HepG2 (cell line): ENCODE results near the gene ARHGEF10L. TPM values are rescaled to one million over a fixed set of nuclear protein-coding genes. Genes with fewer than 3 reads are reported as not detected.

ENCODE experiments used
- ATAC-seq: fragments of 200-7000 bp; cut with Tn5 transposase; 3 replicates; pipeline ENCODE4 v1.9.1; 2020; ENCODE audit warnings: mild to moderate bottlenecking, moderate library complexity
- BruUV-seq: library from RNA; stranded (reverse); fragments of 400-500 nt; replicated peaks from 2 replicates; lab custom pipeline; 2021; lab: Mats Ljungman, UMichigan
- CTCF ChIA-PET: fragments of 300-600 bp; formaldehyde crosslinking; extraction: SDS; loops from one replicate; lab custom pipeline; 2021; ENCODE audit warnings: low total read pairs, inconsistent platforms, low intra/inter-chr PET ratio; lab: Yijun Ruan, JAX
- POLR2A ChIA-PET: fragments of 350-600 bp; sonication (Branson Sonifier 250); formaldehyde crosslinking; loops from one replicate; lab custom pipeline; 2020; ENCODE audit warnings: antibody characterized with exemption, inconsistent platforms; lab: Yijun Ruan, JAX
- DNase-seq: peaks from one replicate; pipeline ENCODE4 v3.0.0-alpha.2; 2015; ENCODE audit warnings: low spot score
- FAIRE-seq: peaks from 3 replicates; lab custom pipeline; 2011; peaks lifted over from hg19 to GRCh38; lab: Jason Lieb, UNC
- H2AFZ ChIP-seq: one replicate; pipeline ENCODE4 v1.6.1; 2011; ENCODE audit warnings: low read length, inconsistent platforms
- H3K27ac ChIP-seq: fragments of 300-600 bp; 3 replicates; pipeline ENCODE4 v1.8.0; 2011; ENCODE audit warnings: mixed run types, mild to moderate bottlenecking, mixed read lengths, low read length, inconsistent platforms; ENCODE audit not compliant: insufficient read depth; ENCODE audit errors: extremely low read length
- H3K27me3 ChIP-seq, 2 experiments: fragments of 200-600 bp in 1 of 2; 2 replicates in 1 of 2; 3 replicates in 1 of 2; pipeline versions ENCODE4 v1.6.0 to v1.8.0; 2011; ENCODE audit warnings: low read length in 2 of 2, mild to moderate bottlenecking in 2 of 2, moderate library complexity in 2 of 2, inconsistent platforms in 1 of 2; ENCODE audit not compliant: insufficient read depth in 2 of 2, control insufficient read depth in 1 of 2
- H3K36me3 ChIP-seq, 2 experiments: fragments of 200-600 bp in 1 of 2; replicated peaks in 1 of 2; 2 replicates in 1 of 2; 3 replicates in 1 of 2; pipeline versions ENCODE4 v1.5.1 to v1.8.0; 2011; ENCODE audit warnings: low read length in 2 of 2, inconsistent platforms in 1 of 2; ENCODE audit not compliant: insufficient read depth in 2 of 2, control insufficient read depth in 1 of 2
- H3K4me1 ChIP-seq: 2 replicates; pipeline ENCODE4 v1.5.1; 2012; ENCODE audit warnings: low read length, inconsistent platforms; ENCODE audit not compliant: insufficient read depth
- H3K4me2 ChIP-seq: 2 replicates; pipeline ENCODE4 v1.6.0; 2011; ENCODE audit warnings: low read depth, low read length, inconsistent platforms
- H3K4me3 ChIP-seq, 3 experiments: fragments of 200-600 bp in 1 of 3; sonication (generic), shearing (Covaris generic) in 1 of 3; replicated peaks in 1 of 3; 2 replicates each; pipeline ENCODE4 v1.5.1; 2011 to 2016; ENCODE audit warnings: low read length in 3 of 3, inconsistent platforms in 2 of 3, low read depth in 2 of 3, mild to moderate bottlenecking in 2 of 3, control low read depth in 1 of 3, mixed read lengths in 1 of 3; ENCODE audit not compliant: insufficient read depth in 1 of 3
- H3K79me2 ChIP-seq: one replicate; pipeline ENCODE4 v1.6.1; 2011; ENCODE audit warnings: low read length, inconsistent platforms; ENCODE audit not compliant: insufficient read depth
- H3K9ac ChIP-seq: 2 replicates; pipeline ENCODE4 v1.6.0; 2011; ENCODE audit warnings: mild to moderate bottlenecking, low read depth, low read length, inconsistent platforms; ENCODE audit not compliant: insufficient read depth
- H3K9me3 ChIP-seq: 2 replicates; pipeline ENCODE4 v1.5.1; 2012; ENCODE audit warnings: mild to moderate bottlenecking, low read length
- H4K20me1 ChIP-seq: 2 replicates; pipeline ENCODE4 v1.6.0; 2011; ENCODE audit warnings: inconsistent platforms, mild to moderate bottlenecking, low read length, moderate library complexity; ENCODE audit not compliant: insufficient read depth
- FOSL1 ChIP-seq: sonication (generic); formaldehyde crosslinking; IDR thresholded peaks from 2 replicates; pipeline ENCODE4 v1.9.0; 2021; ENCODE audit warnings: missing genetic modification reagents, borderline replicate concordance
- FOXM1 ChIP-seq: sonication (generic); formaldehyde crosslinking; IDR thresholded peaks from 2 replicates; pipeline ENCODE4 v1.5.0; 2020; ENCODE audit warnings: missing genetic modification reagents
- HBP1 ChIP-seq: IDR thresholded peaks from 2 replicates; pipeline ENCODE4 v1.6.1; 2016; ENCODE audit warnings: low read depth, control low read depth
- SNAPC5 ChIP-seq: sonication (generic); formaldehyde crosslinking; IDR thresholded peaks from 2 replicates; pipeline ENCODE4 v1.8.1; 2023; ENCODE audit warnings: mild to moderate bottlenecking, missing genetic modification reagents, borderline replicate concordance
- ZNF160 ChIP-seq: sonication (generic); formaldehyde crosslinking; IDR thresholded peaks from 2 replicates; pipeline ENCODE4 v1.8.0; 2022; ENCODE audit warnings: mild to moderate bottlenecking, inconsistent platforms, missing genetic modification reagents
- ZNF768 ChIP-seq: sonication (generic); formaldehyde crosslinking; IDR thresholded peaks from 2 replicates; pipeline ENCODE4 v1.4.0; 2020; ENCODE audit warnings: missing genetic modification reagents
- WGBS: methylation state at CpG from one replicate; pipeline ENCODE4 v1.1.6; 2017; ENCODE audit warnings: low lambda C conversion rate; 5-methylcytosine and 5-hydroxymethylcytosine counted together
- in situ Hi-C: cut with HindIII; loops from 2 replicates; pipeline ENCODE4 v1.10.0; 2017; ENCODE audit warnings: low pct_unique_long_range_greater_than_20kb; ENCODE audit not compliant: extremely low pct_ligation_motif_present
- intact Hi-C: fragments of 100-400 bp; cut with micrococcal nuclease; formaldehyde crosslinking; loops from one replicate; pipeline ENCODE4 v1.10.0; 2022; ENCODE audit not compliant: unreplicated experiment
- polyA plus RNA-seq, 8 experiments: library from polyadenylated mRNA; depleted of rRNA in 3 of 8; stranded (reverse) in 7 of 8; unstranded in 1 of 8; fragments of >200 nt; fragmentation: Illumina TruSeq in 4 of 8; extraction: Trizol in 4 of 8; gene quantifications; 2 replicates each; pipeline versions ENCODE4 v1.2.1 to v1.2.3, GENCODE V29; 2011 to 2016; ENCODE audit warnings: low read depth in 4 of 8, missing spikeins in 1 of 8, mixed read lengths in 1 of 8; ENCODE audit not compliant: insufficient read depth in 1 of 8
- total RNA-seq, 5 experiments: library from RNA; depleted of rRNA; stranded (reverse); fragments of >200 nt; fragmentation: Illumina TruSeq; extraction: Trizol; gene quantifications; 2 replicates each; pipeline ENCODE4 v1.2.3, GENCODE V29; 2016; ENCODE audit warnings: low read depth in 1 of 5

The ARHGEF10L gene
- total and polyA plus RNA-seq, 2 of the 13 experiments (the other 11 are each of a cell fraction or from before 2014, with no cell fraction given): 46.5 to 78.3 TPM

GRCh38 chr1:17551755-17552234, 12.3 kb downstream of the ARHGEF10L start:
- Histone ChIP-seq H3K27ac (no peak overlapping the region), H3K9me3 (no peaks in the 10 kb centered on the region), H3K4me1 (peaks cover 17% of the 10 kb centered on the region), H3K9ac (no peak overlapping the region), H2AFZ (no peak overlapping the region), H3K79me2 (no peaks in the 10 kb centered on the region), H3K4me2 (no peak overlapping the region; the same call in 1 of the 2 replicates), H3K36me3 (no peaks in the 10 kb centered on the region), H3K27me3 (no peaks in the 10 kb centered on the region; a peak in 1 of 5 replicates), H4K20me1 (no peaks in the 10 kb centered on the region), H3K4me3 (no peak overlapping the region)
- ChIA-PET CTCF (no interaction called here), POLR2A (interaction anchor here (0.9 to 1.3 kb wide), 2 partner anchors 10 to 35 kb away, joined by 3 to 4 read pairs; no protein-coding TSS in a partner anchor)
- no peak for FAIRE-seq
- intact Hi-C loops: no loop called here
- peak; percentile 57 for ATAC-seq
- TF ChIP-seq HBP1 (CRISPR knock-in tag) (no peak), ZNF768 (peak; percentile 88), FOSL1 (no peak)
- in situ Hi-C loops: no loop called here
- whole genome bisulfite sequencing: 51% methylated on average over 4 of the region's 8 CpGs
- BruUV-seq: no TSS peak
- no peak for DNase-seq

GRCh38 chr1:17553975-17554700, 14.6 kb downstream of the ARHGEF10L start:
- Histone ChIP-seq H2AFZ (no peak overlapping the region), H3K79me2 (no peaks in the 10 kb centered on the region), H3K4me1 (peaks cover 20% of the 10 kb centered on the region), H3K27me3 (no peaks in the 10 kb centered on the region), H3K36me3 (no peaks in the 10 kb centered on the region)
- in situ Hi-C loops: no loop called here
- TF ChIP-seq SNAPC5 (CRISPR knock-in tag) (no peak), FOXM1 (CRISPR knock-in tag) (no peak), ZNF160 (CRISPR knock-in tag) (no peak)
- TF ChIP-seq, all 625 proteins: peak for 0
- H3K4me2 ChIP-seq: no peak overlapping the region
- intact Hi-C loops: no loop called here
- ATAC-seq (no peak), DNase-seq (no peak), FAIRE-seq (no peak)
- no peak overlapping the region for H3K27ac ChIP-seq
- H3K9me3 ChIP-seq: no peaks in the 10 kb centered on the region
- no peak overlapping the region for H3K4me3 ChIP-seq
- ChIA-PET POLR2A (interaction anchor here (0.9 to 1.1 kb wide), 2 partner anchors 26 to 32 kb away, joined by 3 to 4 read pairs; no protein-coding TSS in a partner anchor), CTCF (no interaction called here)
- no TSS peak for BruUV-seq
- H3K9ac ChIP-seq: no peak overlapping the region
- no peaks in the 10 kb centered on the region for H4K20me1 ChIP-seq
- 77% methylated on average over 7 of the region's 8 CpGs for WGBS
